ENCODE data around the gene ACACA. TPM values are rescaled to one million over a fixed set of nuclear protein-coding genes. Genes with fewer than 3 reads are reported as not detected.

The ACACA gene
- total RNA-seq, 2 donors from 2014 or later, result 8.6 to 10.2 TPM

DNA sequence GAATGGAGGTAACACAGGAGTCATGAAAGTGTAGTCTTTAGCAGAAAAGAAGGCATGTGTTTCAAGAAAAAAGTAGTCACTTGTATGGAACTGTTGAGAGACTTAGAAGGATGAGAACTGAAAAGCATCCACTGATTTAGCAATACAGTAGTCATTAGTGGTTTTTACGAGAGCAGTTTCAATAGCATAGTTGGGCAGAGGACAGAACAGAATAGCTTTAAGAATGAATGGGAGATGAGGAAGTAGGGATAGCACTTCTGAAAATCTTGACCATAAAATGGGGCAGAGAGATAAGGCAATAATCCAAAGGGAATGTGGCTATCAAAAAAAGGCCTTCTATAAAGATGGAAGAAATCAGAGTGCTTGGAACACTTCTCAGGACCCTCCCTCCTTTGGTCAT, 95.7 kb downstream of the ACACA start:
- H3K4me3 ChIP-seq, result no peak overlapping the region
- no peaks in the 10 kb centered on the region for H3K36me3 ChIP-seq
- H3K27me3 ChIP-seq, result no peaks in the 10 kb centered on the region
- H3K9me3 ChIP-seq, result no peaks in the 10 kb centered on the region
- DNase-seq (ENCODE audit: low spot score), result no peak
- TF ChIP-seq, protein P1, sequence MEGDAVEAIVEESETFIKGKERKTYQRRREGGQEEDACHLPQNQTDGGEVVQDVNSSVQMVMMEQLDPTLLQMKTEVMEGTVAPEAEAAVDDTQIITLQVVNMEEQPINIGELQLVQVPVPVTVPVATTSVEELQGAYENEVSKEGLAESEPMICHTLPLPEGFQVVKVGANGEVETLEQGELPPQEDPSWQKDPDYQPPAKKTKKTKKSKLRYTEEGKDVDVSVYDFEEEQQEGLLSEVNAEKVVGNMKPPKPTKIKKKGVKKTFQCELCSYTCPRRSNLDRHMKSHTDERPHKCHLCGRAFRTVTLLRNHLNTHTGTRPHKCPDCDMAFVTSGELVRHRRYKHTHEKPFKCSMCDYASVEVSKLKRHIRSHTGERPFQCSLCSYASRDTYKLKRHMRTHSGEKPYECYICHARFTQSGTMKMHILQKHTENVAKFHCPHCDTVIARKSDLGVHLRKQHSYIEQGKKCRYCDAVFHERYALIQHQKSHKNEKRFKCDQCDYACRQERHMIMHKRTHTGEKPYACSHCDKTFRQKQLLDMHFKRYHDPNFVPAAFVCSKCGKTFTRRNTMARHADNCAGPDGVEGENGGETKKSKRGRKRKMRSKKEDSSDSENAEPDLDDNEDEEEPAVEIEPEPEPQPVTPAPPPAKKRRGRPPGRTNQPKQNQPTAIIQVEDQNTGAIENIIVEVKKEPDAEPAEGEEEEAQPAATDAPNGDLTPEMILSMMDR (IDR thresholded peaks at IDR 0.05), result no peak
- no peaks in the 10 kb centered on the region for H3K4me1 ChIP-seq
- H3K27ac ChIP-seq, result no peak overlapping the region

DNA sequence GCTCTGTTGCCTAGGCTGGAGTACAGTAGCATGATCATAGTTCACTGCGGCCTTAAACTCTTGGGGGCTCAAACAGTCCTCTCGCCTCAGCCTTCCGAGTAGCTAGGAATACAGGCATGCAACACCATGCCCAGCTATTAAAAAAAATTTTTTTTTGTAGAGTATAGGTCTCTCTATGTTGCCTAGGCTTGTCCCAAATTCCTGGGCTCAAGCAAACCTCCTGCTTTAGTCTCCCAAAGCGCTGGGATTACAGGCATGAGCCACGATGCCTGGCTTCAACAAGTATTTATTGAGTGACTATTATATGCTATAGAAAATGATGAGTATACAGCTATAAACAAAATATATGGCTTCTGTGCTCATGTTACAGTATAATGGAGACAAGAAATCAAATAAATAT, 97.6 kb downstream of the ACACA start:
- Histone ChIP-seq H3K4me1 (no peaks in the 10 kb centered on the region), H3K4me3 (no peak overlapping the region), H3K27me3 (no peaks in the 10 kb centered on the region), H3K36me3 (no peaks in the 10 kb centered on the region), H3K9me3 (no peaks in the 10 kb centered on the region), H3K27ac (no peak overlapping the region)
- no peak for DNase-seq (ENCODE audit: low spot score)
- TF ChIP-seq, protein P1 (IDR thresholded peaks at IDR 0.05), result no peak

DNA sequence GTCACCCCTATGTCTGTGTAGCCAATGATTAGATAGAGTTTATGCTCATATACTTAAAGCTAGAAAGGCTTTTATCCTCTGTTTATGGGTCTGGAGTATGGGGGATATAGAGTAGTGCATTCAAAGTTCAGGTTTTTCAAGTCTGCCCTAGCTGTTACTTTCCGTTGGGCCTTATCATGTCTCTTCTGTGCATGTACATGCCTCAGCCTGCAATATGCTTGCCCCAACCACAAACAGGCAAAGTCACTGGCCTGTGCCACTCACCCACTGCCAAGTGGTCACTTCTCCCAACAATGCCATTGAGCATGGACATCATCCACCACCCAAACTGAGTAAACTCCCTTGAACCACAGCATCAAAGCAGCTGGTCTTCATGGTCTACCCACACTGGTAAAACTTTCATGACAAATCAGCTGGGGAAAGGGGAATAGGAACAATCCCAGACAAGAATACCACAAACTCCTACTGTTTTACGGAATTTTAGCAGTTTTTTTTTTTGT, 101.2 kb downstream of the ACACA start:
- Histone ChIP-seq H3K4me1 (peaks cover 0 to 7% of the 10 kb centered on the region in 2 donors), H3K4me3 (no peak overlapping the region), H3K9me3 (no peaks in the 10 kb centered on the region), H3K27ac (no peak overlapping the region), H3K36me3 (no peaks in the 10 kb centered on the region), H3K27me3 (no peaks in the 10 kb centered on the region)
- TF ChIP-seq, protein P1 (IDR thresholded peaks at IDR 0.05), result no peak
- DNase-seq (ENCODE audit: low spot score), result no peak

- Histone ChIP-seq H3K9me3 (no peaks in the 10 kb centered on the region), H3K4me3 (no peak overlapping the region), H3K27ac (peak overlapping the region; percentile 8 to 29), H3K36me3 (no peaks in the 10 kb centered on the region), H3K27me3 (no peaks in the 10 kb centered on the region), H3K4me1 (peaks cover 0 to 26% of the 10 kb centered on the region in 2 donors)
- DNase-seq (ENCODE audit: low spot score), result peak; percentile 62
- TF ChIP-seq, protein P1 (IDR thresholded peaks at IDR 0.05), result no peak
Measured at GRCh38 chr17:37301288-37301687, 105.3 kb downstream of the ACACA start.

GRCh38 chr17:37300683-37301082, 106.0 kb downstream of the ACACA start:
- TF ChIP-seq, protein P1 (IDR thresholded peaks at IDR 0.05), result no peak
- Histone ChIP-seq H3K9me3 (no peaks in the 10 kb centered on the region), H3K27me3 (no peaks in the 10 kb centered on the region), H3K27ac (peak overlapping the region; percentile 8 to 29), H3K4me1 (peaks cover 0 to 26% of the 10 kb centered on the region in 2 donors), H3K36me3 (no peaks in the 10 kb centered on the region), H3K4me3 (no peak overlapping the region)
- DNase-seq (ENCODE audit: low spot score), result no peak

Data from right atrium auricular region (tissue), 2 donors.